IMR-90 (cell line): Measurements from ENCODE around the gene RPS19BP1. TPM values are rescaled to one million over a fixed set of nuclear protein-coding genes. Genes with fewer than 3 reads are reported as not detected.
A peak's percentile ranks its signal among the peaks of the same experiment; 100 is the strongest.

Experiments
- ATAC-seq: fragments of 200-7000 bp; cut with Tn5 transposase; 2 replicates; pipeline ENCODE4 v1.9.1; 2020; ENCODE audit warnings: low read depth, mild to moderate bottlenecking, moderate library complexity
- BruUV-seq: library from RNA; stranded (reverse); fragments of 400-500 nt; replicated peaks from 2 replicates; lab custom pipeline; 2021; lab: Mats Ljungman, UMichigan
- CTCF ChIA-PET: fragments of 300-600 bp; formaldehyde crosslinking; extraction: SDS; loops from one replicate; lab custom pipeline; 2021; ENCODE audit warnings: antibody characterized with exemption; lab: Yijun Ruan, JAX
- POLR2A ChIA-PET: fragments of 300-600 bp; sonication (Branson Sonifier 250); formaldehyde crosslinking; loops from one replicate; lab custom pipeline; 2022; ENCODE audit warnings: antibody characterized with exemption; ENCODE audit not compliant: unreplicated experiment; lab: Charles Lee
- DNase-seq: peaks from one replicate; pipeline ENCODE4 v3.0.0; 2013
- H2AFZ ChIP-seq: replicated peaks from 2 replicates; pipeline ENCODE3; 2013; ENCODE audit warnings: low read length, mild to moderate bottlenecking; ENCODE audit not compliant: poor library complexity
- H2AK5ac ChIP-seq: 2 replicates; pipeline ENCODE4 v1.6.1; 2013; ENCODE audit warnings: low read depth, low read length, inconsistent platforms
- H2AK9ac ChIP-seq: replicated peaks from 2 replicates; pipeline ENCODE3; 2013; ENCODE audit warnings: mild to moderate bottlenecking, low read depth, low read length, moderate library complexity; ENCODE audit not compliant: poor library complexity
- H2BK120ac ChIP-seq: 2 replicates; pipeline ENCODE4 v1.6.1; 2013; ENCODE audit warnings: low read depth, low read length, inconsistent platforms
- H2BK15ac ChIP-seq: 3 replicates; pipeline ENCODE4 v1.6.1; 2013; ENCODE audit warnings: low read depth, low read length, inconsistent platforms
- H2BK20ac ChIP-seq: 2 replicates; pipeline ENCODE4 v1.6.1; 2013; ENCODE audit warnings: low read depth, mild to moderate bottlenecking, inconsistent platforms, low read length, moderate library complexity
- H2BK5ac ChIP-seq: 2 replicates; pipeline ENCODE4 v1.6.1; 2013; ENCODE audit warnings: mild to moderate bottlenecking, low read depth, low read length, inconsistent platforms; ENCODE audit not compliant: poor library complexity, severe bottlenecking
- H3K14ac ChIP-seq: replicated peaks from 2 replicates; pipeline ENCODE4 v1.6.1; 2013; ENCODE audit warnings: low read depth, low read length, inconsistent platforms
- H3K18ac ChIP-seq: 2 replicates; pipeline ENCODE4 v1.6.1; 2013; ENCODE audit warnings: low read depth, low read length, control low read depth
- H3K23ac ChIP-seq: 2 replicates; pipeline ENCODE4 v1.6.1; 2013; ENCODE audit warnings: low read depth, low read length, inconsistent platforms
- H3K27ac ChIP-seq: 2 replicates; pipeline ENCODE4 v1.5.1; 2013; ENCODE audit warnings: mild to moderate bottlenecking, control low read depth, low read length; ENCODE audit not compliant: insufficient read depth
- H3K27me3 ChIP-seq: 2 replicates; pipeline ENCODE4 v1.6.1; 2013; ENCODE audit warnings: low read length; ENCODE audit not compliant: control insufficient read depth, insufficient read depth
- H3K36me3 ChIP-seq: 2 replicates; pipeline ENCODE4 v1.6.1; 2013; ENCODE audit warnings: low read length, mixed read lengths; ENCODE audit not compliant: control insufficient read depth, insufficient read depth
- H3K4ac ChIP-seq: 2 replicates; pipeline ENCODE4 v1.6.1; 2013; ENCODE audit warnings: low read depth, low read length, inconsistent platforms
- H3K4me1 ChIP-seq: 2 replicates; pipeline ENCODE4 v1.6.1; 2013; ENCODE audit warnings: low read length, mixed read lengths; ENCODE audit not compliant: control insufficient read depth, insufficient read depth
- H3K4me2 ChIP-seq: 2 replicates; pipeline ENCODE4 v1.6.1; 2013; ENCODE audit warnings: low read depth, mild to moderate bottlenecking, control low read depth, low read length, moderate library complexity
- H3K4me3 ChIP-seq: 2 replicates; pipeline ENCODE4 v1.5.1; 2013; ENCODE audit warnings: low read depth, mild to moderate bottlenecking, control low read depth, low read length, moderate library complexity; ENCODE audit not compliant: insufficient read depth
- H3K56ac ChIP-seq: 2 replicates; pipeline ENCODE4 v1.6.1; 2013; ENCODE audit warnings: low read length, inconsistent platforms; ENCODE audit not compliant: insufficient read depth; ENCODE audit errors: extremely low read depth
- H3K79me1 ChIP-seq, 2 experiments: 2 replicates each; pipeline ENCODE4 v1.6.1; 2013; ENCODE audit warnings: low read length in 2 of 2, inconsistent platforms in 1 of 2, low read depth in 1 of 2
- H3K9ac ChIP-seq: 2 replicates; pipeline ENCODE4 v1.6.1; 2013; ENCODE audit warnings: low read depth, low read length, control low read depth
- H3K9me1 ChIP-seq: 2 replicates; pipeline ENCODE4 v1.6.1; 2013; ENCODE audit warnings: low read length, inconsistent platforms; ENCODE audit not compliant: insufficient read depth
- H3K9me3 ChIP-seq: 2 replicates; pipeline ENCODE4 v1.6.1; 2013; ENCODE audit warnings: low read length; ENCODE audit not compliant: control insufficient read depth, insufficient read depth
- H4K20me1 ChIP-seq: 2 replicates; pipeline ENCODE4 v1.6.1; 2013; ENCODE audit warnings: low read length, inconsistent platforms; ENCODE audit not compliant: insufficient read depth
- H4K5ac ChIP-seq: 2 replicates; pipeline ENCODE4 v1.6.1; 2013; ENCODE audit warnings: mild to moderate bottlenecking, low read depth, low read length, control low read depth
- H4K8ac ChIP-seq, 2 experiments: 2 replicates each; pipeline ENCODE4 v1.6.1; 2013; ENCODE audit warnings: low read depth in 2 of 2, low read length in 2 of 2, control low read depth in 1 of 2, inconsistent platforms in 1 of 2
- H4K91ac ChIP-seq: 2 replicates; pipeline ENCODE4 v1.6.1; 2013; ENCODE audit warnings: low read depth, low read length, inconsistent platforms; ENCODE audit not compliant: insufficient read depth
- BHLHE40 ChIP-seq: fragments of 150-350 bp; IDR thresholded peaks from 2 replicates; pipeline ENCODE4 v1.6.1; 2016; ENCODE audit warnings: mild to moderate bottlenecking, low read depth, low read length
- CEBPB ChIP-seq: IDR thresholded peaks from 2 replicates; pipeline ENCODE4 v1.6.1; 2012; ENCODE audit warnings: low read depth, low read length, improper control_type of control experiment
- CTCF ChIP-seq: conservative IDR thresholded peaks from 2 replicates; pipeline ENCODE4 v1.5.1; 2012; ENCODE audit warnings: mild to moderate bottlenecking, low read depth, low read length, improper control_type of control experiment
- ELK1 ChIP-seq: fragments of 150-350 bp; IDR thresholded peaks from 2 replicates; pipeline ENCODE4 v1.6.1; 2016; ENCODE audit warnings: low read depth, mild to moderate bottlenecking, low read length, moderate library complexity, borderline replicate concordance
- FOS ChIP-seq: fragments of 150-350 bp; IDR thresholded peaks from 2 replicates; pipeline ENCODE4 v1.6.1; 2016; ENCODE audit warnings: low read depth, low read length
- MAFK ChIP-seq: IDR thresholded peaks from 2 replicates; pipeline ENCODE4 v1.6.1; 2012; ENCODE audit warnings: low read depth, low read length, improper control_type of control experiment
- SMC3 ChIP-seq: fragments of 150-350 bp; IDR thresholded peaks from 2 replicates; pipeline ENCODE4 v1.6.1; 2016; ENCODE audit warnings: low read depth, mild to moderate bottlenecking, antibody characterized with exemption, low read length, moderate library complexity
- USF2 ChIP-seq: fragments of 150-350 bp; IDR thresholded peaks from 2 replicates; pipeline ENCODE4 v1.6.1; 2017; ENCODE audit warnings: mild to moderate bottlenecking, antibody characterized with exemption, low read length, low read depth
- WGBS, 2 experiments: methylation state at CpG; one replicate each; pipeline versions ENCODE4 v1.1.5 to v1.1.7; 2013; ENCODE audit warnings: missing lambda C conversion rate in 2 of 2; ENCODE audit not compliant: insufficient read length in 1 of 2; ENCODE audit errors: extremely low coverage in 2 of 2; 5-methylcytosine and 5-hydroxymethylcytosine counted together
- dilution Hi-C: fragments of 300-500 bp; cut with HindIII; formaldehyde crosslinking; loops from one replicate; pipeline ENCODE4 v1.14.3; 2018; ENCODE audit warnings: low sequenced_read_pairs; ENCODE audit not compliant: unreplicated experiment
- in situ Hi-C: fragments of 300-500 bp; cut with MboI; formaldehyde crosslinking; loops from 3 replicates; pipeline ENCODE4 v1.14.3; 2019; ENCODE audit warnings: low sequenced_read_pairs, inconsistent platforms, mixed read lengths
- intact Hi-C: fragments of 100-400 bp; cut with micrococcal nuclease; formaldehyde crosslinking; loops from 2 replicates; pipeline ENCODE4 v1.10.0; 2022
- polyA plus RNA-seq, 3 experiments: library from polyadenylated mRNA; depleted of rRNA; stranded (reverse); fragments of >200 nt; gene quantifications; 2 replicates each; pipeline ENCODE4 v1.2.3, GENCODE V29; 2012; ENCODE audit warnings: low replicate concordance in 1 of 3
- total RNA-seq: library from RNA; depleted of rRNA; stranded (reverse); fragments of >200 nt; gene quantifications from 2 replicates; pipeline ENCODE4 v1.2.3, GENCODE V29; 2012

Gene RPS19BP1
- total and polyA plus RNA-seq, 2 of the 4 experiments (the other 2 are of a cell fraction): 33.0 to 95.4 TPM

GRCh38 chr22:39515266-39516050, 17.1 kb downstream of the RPS19BP1 start (continued):
- no peak for TF ChIP-seq ELK1

GRCh38 chr22:39514373-39514973, 18.1 kb downstream of the RPS19BP1 start:
- Histone ChIP-seq H4K91ac (no peak overlapping the region), H4K5ac (no peak overlapping the region), H2BK120ac (no peak overlapping the region), H3K4me1 (peaks cover 4% of the 10 kb centered on the region), H2AFZ (no peak overlapping the region), H3K14ac (no peak overlapping the region), H3K18ac (no peak overlapping the region), H2AK9ac (no peak overlapping the region), H3K9me1 (no peaks in the 10 kb centered on the region), H3K27ac (no peak overlapping the region), H2BK15ac (no peak overlapping the region), H2BK20ac (no peak overlapping the region), H2AK5ac (no peak overlapping the region; the same call in 1 of the 2 replicates), H3K36me3 (peaks cover 46% of the 10 kb centered on the region), H3K4me2 (no peak overlapping the region), H3K27me3 (no peaks in the 10 kb centered on the region), H3K4ac (no peak overlapping the region), H4K20me1 (peaks cover 26% of the 10 kb centered on the region), H3K9me3 (no peaks in the 10 kb centered on the region), H3K56ac (no peak overlapping the region), H3K23ac (no peak overlapping the region), H4K8ac (no peak overlapping the region), H3K9ac (no peak overlapping the region), H3K79me1 (peaks cover 47 to 70% of the 10 kb centered on the region in 2 experiments), H2BK5ac (no peak overlapping the region), H3K4me3 (no peak overlapping the region)
- ChIA-PET POLR2A (no interaction called here), CTCF (interaction anchor here (0.6 to 1.9 kb wide), 6 partner anchors 11 to 401 kb away, joined by 3 to 6 read pairs (median 4); partner anchors contain the start of gene TAB1)
- DNase-seq (peak; percentile 34), ATAC-seq (peak; percentile 67)
- in situ Hi-C loops (loop anchor here (5.0 to 10.0 kb wide), 2 partner anchors 110 to 347 kb away; no protein-coding TSS in a partner anchor), dilution Hi-C loops (no loop called here), intact Hi-C loops (no loop called here)
- 68% methylated on average over 3 of the region's 8 CpGs; no CpG with 5 or more reads in 1 of the 2 experiments for WGBS, 2 experiments
- BruUV-seq: no TSS peak
- TF ChIP-seq SMC3 (peak; percentile 82), MAFK (no peak), BHLHE40 (no peak; the same call in 1 of the 2 replicates), USF2 (no peak), CEBPB (peak; percentile 40; the same call in 1 of the 2 replicates), CTCF (peak; percentile 79), ELK1 (no peak), FOS (no peak)
